Mucosa of descending colon (tissue), 3 donors: ENCODE measurements around the gene INO80. TPM values are rescaled to one million over a fixed set of nuclear protein-coding genes. Genes with fewer than 3 reads are reported as not detected.

ENCODE experiments used
- ATAC-seq: fragments of 200-7000 bp; cut with Tn5 transposase; one replicate; pipeline ENCODE4 v1.9.1; 2020; ENCODE audit warnings: mild to moderate bottlenecking, moderate library complexity
- DNase-seq, 3 donors: peaks; one replicate each; pipeline ENCODE4 v3.0.0-alpha.2; 2020
- H3K36me3 ChIP-seq: fragments of 200-600 bp; one replicate; pipeline ENCODE4 v1.8.0; 2021; ENCODE audit warnings: low read depth, mild to moderate bottlenecking
- H3K4me1 ChIP-seq: fragments of 200-600 bp; one replicate; pipeline ENCODE4 v1.8.0; 2021; ENCODE audit warnings: low read depth, mild to moderate bottlenecking
- H3K4me3 ChIP-seq: fragments of 200-600 bp; one replicate; pipeline ENCODE4 v1.8.0; 2021; ENCODE audit warnings: mild to moderate bottlenecking
- H3K9me3 ChIP-seq: fragments of 200-600 bp; one replicate; pipeline ENCODE4 v1.8.0; 2021; ENCODE audit warnings: mild to moderate bottlenecking
- intact Hi-C, 2 donors: fragments of 100-400 bp; cut with DNase I in 1 of 2; cut with micrococcal nuclease in 1 of 2; formaldehyde crosslinking; loops; one replicate each; pipeline versions ENCODE4 v1.11.0 to v1.11.1; 2022; cut with DNase I, micrococcal nuclease
- total RNA-seq, 3 donors: library from RNA; stranded (reverse); fragmentation: NEBNext Ultra II Directional in 2 of 3; extraction: Animal tissue kit (Norgen Biotek cat#: 25700) in 2 of 3; gene quantifications; one replicate each; pipeline versions ENCODE4 v1.2.1 to v1.2.4, GENCODE V29; 2021 to 2023
- TF ChIP-seq, protein P1 (sequence below): fragments of 200-600 bp; IDR thresholded peaks from one replicate; pipeline ENCODE4 v1.8.0; 2022; ENCODE audit warnings: antibody characterized with exemption, mild to moderate bottlenecking
- donor health status: DM: no; HTN: no; CAD: no; lungs with moderate emphysema.
- donor health status: DM: no; HTN: no; CAD: no.
- donor health status: DM: no; HTN: yes; CAD: no.

INO80 gene
- total RNA-seq, 3 donors from 2014 or later, result 22.7 to 28.0 (median 26.3) TPM

DNA sequence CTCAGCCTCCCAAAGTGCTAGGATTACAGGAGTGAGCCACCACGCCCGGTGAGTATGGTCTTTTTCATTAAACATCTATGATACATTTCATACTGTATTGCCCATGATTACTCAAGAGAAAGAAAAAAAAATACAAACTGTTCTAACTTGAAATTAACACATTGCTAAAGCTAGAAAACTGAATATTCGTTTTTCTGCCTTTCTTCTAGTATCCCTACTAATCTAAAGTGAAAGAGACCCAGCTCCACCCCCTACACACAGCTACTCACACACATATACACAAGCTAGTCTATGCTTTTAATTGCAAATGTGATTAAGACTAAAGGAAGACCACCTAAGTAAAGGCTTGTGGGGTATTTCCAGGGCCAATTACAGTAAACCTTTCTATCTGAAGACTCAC, 43.1 kb downstream of the INO80 start:
- no peaks in the 10 kb centered on the region for H3K4me1 ChIP-seq
- TF ChIP-seq, protein P1, sequence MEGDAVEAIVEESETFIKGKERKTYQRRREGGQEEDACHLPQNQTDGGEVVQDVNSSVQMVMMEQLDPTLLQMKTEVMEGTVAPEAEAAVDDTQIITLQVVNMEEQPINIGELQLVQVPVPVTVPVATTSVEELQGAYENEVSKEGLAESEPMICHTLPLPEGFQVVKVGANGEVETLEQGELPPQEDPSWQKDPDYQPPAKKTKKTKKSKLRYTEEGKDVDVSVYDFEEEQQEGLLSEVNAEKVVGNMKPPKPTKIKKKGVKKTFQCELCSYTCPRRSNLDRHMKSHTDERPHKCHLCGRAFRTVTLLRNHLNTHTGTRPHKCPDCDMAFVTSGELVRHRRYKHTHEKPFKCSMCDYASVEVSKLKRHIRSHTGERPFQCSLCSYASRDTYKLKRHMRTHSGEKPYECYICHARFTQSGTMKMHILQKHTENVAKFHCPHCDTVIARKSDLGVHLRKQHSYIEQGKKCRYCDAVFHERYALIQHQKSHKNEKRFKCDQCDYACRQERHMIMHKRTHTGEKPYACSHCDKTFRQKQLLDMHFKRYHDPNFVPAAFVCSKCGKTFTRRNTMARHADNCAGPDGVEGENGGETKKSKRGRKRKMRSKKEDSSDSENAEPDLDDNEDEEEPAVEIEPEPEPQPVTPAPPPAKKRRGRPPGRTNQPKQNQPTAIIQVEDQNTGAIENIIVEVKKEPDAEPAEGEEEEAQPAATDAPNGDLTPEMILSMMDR, result no peak
- no peaks in the 10 kb centered on the region for H3K36me3 ChIP-seq
- no peak for ATAC-seq
- intact Hi-C loops, result no loop called here
- no peaks in the 10 kb centered on the region for H3K9me3 ChIP-seq
- DNase-seq, result no peak
- H3K4me3 ChIP-seq, result no peak overlapping the region

DNA sequence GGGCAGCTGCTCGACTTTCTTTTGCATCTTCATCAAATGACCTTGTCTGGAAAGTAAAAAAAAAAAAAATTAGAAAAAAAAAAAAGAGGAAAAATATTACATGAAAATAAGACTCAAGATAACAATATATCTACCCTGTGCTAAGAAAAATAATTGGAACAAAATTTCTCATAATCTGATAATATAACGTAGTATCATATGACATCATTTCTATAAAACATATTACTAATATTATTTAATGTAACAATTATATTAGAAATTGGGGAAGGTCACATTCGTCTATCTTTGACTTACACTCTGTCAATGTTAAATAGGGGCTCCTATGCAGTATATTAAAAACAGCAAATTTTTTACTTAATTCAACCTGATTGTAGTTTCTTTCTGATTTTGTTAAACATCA, 44.1 kb downstream of the INO80 start:
- Histone ChIP-seq H3K36me3 (no peaks in the 10 kb centered on the region), H3K9me3 (no peaks in the 10 kb centered on the region), H3K4me1 (no peaks in the 10 kb centered on the region), H3K4me3 (no peak overlapping the region)
- TF ChIP-seq, protein P1, result no peak
- intact Hi-C loops, result no loop called here
- ATAC-seq (no peak), DNase-seq (no peak)

DNA sequence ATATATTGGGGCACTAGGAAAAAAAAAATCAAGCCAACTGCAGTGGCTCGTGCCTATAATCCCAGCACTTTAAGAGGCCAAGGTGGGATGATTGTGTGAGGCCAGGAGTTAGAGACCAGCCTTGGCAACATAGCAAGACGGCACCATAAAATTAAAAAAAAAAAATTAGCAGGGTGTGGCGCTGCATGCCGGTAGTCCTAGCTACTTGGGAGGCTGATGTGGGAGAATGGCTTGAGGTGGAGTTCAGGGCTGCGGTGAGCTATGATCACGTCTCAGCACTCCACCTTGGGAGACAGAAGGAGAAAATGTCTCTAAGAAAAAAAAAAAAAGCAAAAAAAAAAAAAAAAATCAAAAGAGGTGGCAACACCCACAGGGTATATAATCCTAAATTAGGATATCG, 49.6 kb downstream of the INO80 start:
- H3K36me3 ChIP-seq, result peaks cover 7% of the 10 kb centered on the region

DNA sequence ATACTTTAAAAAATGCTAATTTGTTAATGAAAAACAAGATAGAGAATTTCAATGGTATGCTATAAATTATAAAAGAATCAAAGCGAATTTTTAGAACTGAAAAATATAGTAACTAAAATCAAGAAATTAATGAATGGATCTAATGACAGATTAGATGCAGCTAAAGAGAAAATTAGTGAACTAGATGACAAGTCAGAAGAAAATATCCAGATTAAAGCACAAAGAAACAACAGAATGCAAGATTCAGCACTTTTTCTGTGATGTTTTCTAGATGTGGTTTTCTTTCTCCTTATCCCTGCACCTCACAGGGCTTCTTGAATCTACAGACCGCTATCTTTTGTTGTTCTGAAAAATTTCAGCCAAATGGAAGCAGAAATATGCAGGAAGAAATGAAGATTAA, 54.4 kb downstream of the INO80 start:
- TF ChIP-seq, protein P1, result no peak
- peaks cover 12% of the 10 kb centered on the region for H3K36me3 ChIP-seq
- no peak overlapping the region for H3K4me3 ChIP-seq
- no peak for ATAC-seq
- no peak for DNase-seq
- intact Hi-C loops, result no loop called here
- no peaks in the 10 kb centered on the region for H3K4me1 ChIP-seq
- peaks cover 8% of the 10 kb centered on the region for H3K9me3 ChIP-seq

More for the DNA sequence above, 49.6 kb downstream of the INO80 start:
- DNase-seq (peak in 1 of 3 donors; percentile 8), ATAC-seq (peak; percentile 54)
- H3K4me1 ChIP-seq, result no peaks in the 10 kb centered on the region
- intact Hi-C loops, result no loop called here
- no peak overlapping the region for H3K4me3 ChIP-seq
- peaks cover 8% of the 10 kb centered on the region for H3K9me3 ChIP-seq
- TF ChIP-seq, protein P1, result no peak

DNA sequence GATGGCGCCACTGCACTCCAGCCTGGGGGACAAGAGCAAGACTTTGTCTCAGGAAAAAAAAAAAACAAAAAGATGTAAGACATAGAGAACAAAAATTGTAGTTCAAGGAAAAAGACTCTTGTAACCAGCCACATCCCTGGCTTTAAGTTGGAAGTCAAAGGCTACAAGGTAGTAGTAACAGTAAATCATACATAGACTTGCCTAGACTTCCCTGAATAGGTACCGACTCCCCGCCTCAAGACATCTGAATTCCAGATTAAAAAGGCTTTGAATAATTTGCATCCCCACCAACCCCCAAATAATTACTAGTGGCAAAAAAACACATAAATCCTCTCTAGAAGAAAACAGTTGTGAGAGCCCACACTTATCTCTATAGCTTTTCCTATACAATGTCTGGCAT, 55.6 kb downstream of the INO80 start:
- H3K4me3 ChIP-seq, result no peak overlapping the region
- DNase-seq (no peak), ATAC-seq (no peak)
- intact Hi-C loops, result no loop called here
- TF ChIP-seq, protein P1, result no peak
- H3K9me3 ChIP-seq, result peaks cover 8% of the 10 kb centered on the region
- no peaks in the 10 kb centered on the region for H3K4me1 ChIP-seq
- peaks cover 12% of the 10 kb centered on the region for H3K36me3 ChIP-seq

DNA sequence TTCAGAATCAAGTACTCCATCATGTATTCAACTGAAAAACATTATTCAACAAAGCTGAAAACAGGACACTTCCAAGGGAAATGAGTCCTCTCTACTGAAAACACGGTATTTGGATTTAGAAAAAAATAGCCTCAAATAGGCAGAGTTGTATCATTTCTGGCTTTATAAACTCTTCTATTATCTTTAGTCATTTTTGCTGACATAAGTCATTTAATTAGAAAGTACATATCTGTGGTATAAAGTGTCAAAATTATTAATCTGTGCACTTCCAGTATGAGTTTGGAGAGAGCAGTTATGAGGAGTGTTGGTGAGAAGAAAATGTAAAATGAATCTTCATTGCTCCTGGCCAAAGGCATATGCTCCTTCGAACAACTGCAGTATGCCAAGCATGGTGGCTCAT, 59.3 kb downstream of the INO80 start:
- intact Hi-C loops, result no loop called here
- ATAC-seq (no peak), DNase-seq (no peak)
- TF ChIP-seq, protein P1, result no peak
- H3K9me3 ChIP-seq, result peaks cover 2% of the 10 kb centered on the region
- peaks cover 5% of the 10 kb centered on the region for H3K36me3 ChIP-seq
- H3K4me3 ChIP-seq, result no peak overlapping the region
- no peaks in the 10 kb centered on the region for H3K4me1 ChIP-seq
